ENCODE measurements around the gene SLC38A11.

GRCh38 chr2:164896226-164896625 is 59.1 kb downstream of the SLC38A11 start:
- TF ChIP-seq CTCF (IDR thresholded peaks at IDR 0.05) (no peak), EP300 (IDR thresholded peaks at IDR 0.05) (no peak), POLR2AphosphoS5 (IDR thresholded peaks at IDR 0.05) (no peak), POLR2A (IDR thresholded peaks at IDR 0.05) (no peak)
